IMR-90 (cell line): ENCODE data around the gene SMARCD1. TPM values are rescaled to one million over a fixed set of nuclear protein-coding genes. Genes with fewer than 3 reads are reported as not detected.
A peak's percentile ranks its signal among the peaks of the same experiment; 100 is the strongest.

Experiments used
- ATAC-seq: fragments of 200-7000 bp; cut with Tn5 transposase; 2 replicates; pipeline ENCODE4 v1.9.1; 2020; ENCODE audit warnings: low read depth, mild to moderate bottlenecking, moderate library complexity
- BruUV-seq: library from RNA; stranded (reverse); fragments of 400-500 nt; replicated peaks from 2 replicates; lab custom pipeline; 2021; lab: Mats Ljungman, UMichigan
- CTCF ChIA-PET: fragments of 300-600 bp; formaldehyde crosslinking; extraction: SDS; loops from one replicate; lab custom pipeline; 2021; ENCODE audit warnings: antibody characterized with exemption; lab: Yijun Ruan, JAX
- POLR2A ChIA-PET: fragments of 300-600 bp; sonication (Branson Sonifier 250); formaldehyde crosslinking; loops from one replicate; lab custom pipeline; 2022; ENCODE audit warnings: antibody characterized with exemption; ENCODE audit not compliant: unreplicated experiment; lab: Charles Lee
- DNase-seq: peaks from one replicate; pipeline ENCODE4 v3.0.0; 2013
- H2AFZ ChIP-seq: replicated peaks from 2 replicates; pipeline ENCODE3; 2013; ENCODE audit warnings: low read length, mild to moderate bottlenecking; ENCODE audit not compliant: poor library complexity
- H2AK5ac ChIP-seq: 2 replicates; pipeline ENCODE4 v1.6.1; 2013; ENCODE audit warnings: low read depth, low read length, inconsistent platforms
- H2AK9ac ChIP-seq: replicated peaks from 2 replicates; pipeline ENCODE3; 2013; ENCODE audit warnings: mild to moderate bottlenecking, low read depth, low read length, moderate library complexity; ENCODE audit not compliant: poor library complexity
- H2BK120ac ChIP-seq: 2 replicates; pipeline ENCODE4 v1.6.1; 2013; ENCODE audit warnings: low read depth, low read length, inconsistent platforms
- H2BK15ac ChIP-seq: 3 replicates; pipeline ENCODE4 v1.6.1; 2013; ENCODE audit warnings: low read depth, low read length, inconsistent platforms
- H2BK20ac ChIP-seq: 2 replicates; pipeline ENCODE4 v1.6.1; 2013; ENCODE audit warnings: low read depth, mild to moderate bottlenecking, inconsistent platforms, low read length, moderate library complexity
- H2BK5ac ChIP-seq: 2 replicates; pipeline ENCODE4 v1.6.1; 2013; ENCODE audit warnings: mild to moderate bottlenecking, low read depth, low read length, inconsistent platforms; ENCODE audit not compliant: poor library complexity, severe bottlenecking
- H3K14ac ChIP-seq: replicated peaks from 2 replicates; pipeline ENCODE4 v1.6.1; 2013; ENCODE audit warnings: low read depth, low read length, inconsistent platforms
- H3K18ac ChIP-seq: 2 replicates; pipeline ENCODE4 v1.6.1; 2013; ENCODE audit warnings: low read depth, low read length, control low read depth
- H3K23ac ChIP-seq: 2 replicates; pipeline ENCODE4 v1.6.1; 2013; ENCODE audit warnings: low read depth, low read length, inconsistent platforms
- H3K27ac ChIP-seq: 2 replicates; pipeline ENCODE4 v1.5.1; 2013; ENCODE audit warnings: mild to moderate bottlenecking, control low read depth, low read length; ENCODE audit not compliant: insufficient read depth
- H3K27me3 ChIP-seq: 2 replicates; pipeline ENCODE4 v1.6.1; 2013; ENCODE audit warnings: low read length; ENCODE audit not compliant: control insufficient read depth, insufficient read depth
- H3K36me3 ChIP-seq: 2 replicates; pipeline ENCODE4 v1.6.1; 2013; ENCODE audit warnings: low read length, mixed read lengths; ENCODE audit not compliant: control insufficient read depth, insufficient read depth
- H3K4ac ChIP-seq: 2 replicates; pipeline ENCODE4 v1.6.1; 2013; ENCODE audit warnings: low read depth, low read length, inconsistent platforms
- H3K4me1 ChIP-seq: 2 replicates; pipeline ENCODE4 v1.6.1; 2013; ENCODE audit warnings: low read length, mixed read lengths; ENCODE audit not compliant: control insufficient read depth, insufficient read depth
- H3K4me2 ChIP-seq: 2 replicates; pipeline ENCODE4 v1.6.1; 2013; ENCODE audit warnings: low read depth, mild to moderate bottlenecking, control low read depth, low read length, moderate library complexity
- H3K4me3 ChIP-seq: 2 replicates; pipeline ENCODE4 v1.5.1; 2013; ENCODE audit warnings: low read depth, mild to moderate bottlenecking, control low read depth, low read length, moderate library complexity; ENCODE audit not compliant: insufficient read depth
- H3K56ac ChIP-seq: 2 replicates; pipeline ENCODE4 v1.6.1; 2013; ENCODE audit warnings: low read length, inconsistent platforms; ENCODE audit not compliant: insufficient read depth; ENCODE audit errors: extremely low read depth
- H3K79me1 ChIP-seq, 2 experiments: 2 replicates each; pipeline ENCODE4 v1.6.1; 2013; ENCODE audit warnings: low read length in 2 of 2, inconsistent platforms in 1 of 2, low read depth in 1 of 2
- H3K9ac ChIP-seq: 2 replicates; pipeline ENCODE4 v1.6.1; 2013; ENCODE audit warnings: low read depth, low read length, control low read depth
- H3K9me1 ChIP-seq: 2 replicates; pipeline ENCODE4 v1.6.1; 2013; ENCODE audit warnings: low read length, inconsistent platforms; ENCODE audit not compliant: insufficient read depth
- H3K9me3 ChIP-seq: 2 replicates; pipeline ENCODE4 v1.6.1; 2013; ENCODE audit warnings: low read length; ENCODE audit not compliant: control insufficient read depth, insufficient read depth
- H4K20me1 ChIP-seq: 2 replicates; pipeline ENCODE4 v1.6.1; 2013; ENCODE audit warnings: low read length, inconsistent platforms; ENCODE audit not compliant: insufficient read depth
- H4K5ac ChIP-seq: 2 replicates; pipeline ENCODE4 v1.6.1; 2013; ENCODE audit warnings: mild to moderate bottlenecking, low read depth, low read length, control low read depth
- H4K8ac ChIP-seq, 2 experiments: 2 replicates each; pipeline ENCODE4 v1.6.1; 2013; ENCODE audit warnings: low read depth in 2 of 2, low read length in 2 of 2, control low read depth in 1 of 2, inconsistent platforms in 1 of 2
- H4K91ac ChIP-seq: 2 replicates; pipeline ENCODE4 v1.6.1; 2013; ENCODE audit warnings: low read depth, low read length, inconsistent platforms; ENCODE audit not compliant: insufficient read depth
- BHLHE40 ChIP-seq: fragments of 150-350 bp; IDR thresholded peaks from 2 replicates; pipeline ENCODE4 v1.6.1; 2016; ENCODE audit warnings: mild to moderate bottlenecking, low read depth, low read length
- CHD1 ChIP-seq: IDR thresholded peaks from 2 replicates; pipeline ENCODE4 v1.6.1; 2012; ENCODE audit warnings: low read depth, low read length, improper control_type of control experiment
- CTCF ChIP-seq: conservative IDR thresholded peaks from 2 replicates; pipeline ENCODE4 v1.5.1; 2012; ENCODE audit warnings: mild to moderate bottlenecking, low read depth, low read length, improper control_type of control experiment
- ELK1 ChIP-seq: fragments of 150-350 bp; IDR thresholded peaks from 2 replicates; pipeline ENCODE4 v1.6.1; 2016; ENCODE audit warnings: low read depth, mild to moderate bottlenecking, low read length, moderate library complexity, borderline replicate concordance
- MAZ ChIP-seq: IDR thresholded peaks from 2 replicates; pipeline ENCODE4 v1.6.1; 2012; ENCODE audit warnings: low read depth, mild to moderate bottlenecking, low read length, improper control_type of control experiment, moderate library complexity, borderline replicate concordance
- MXI1 ChIP-seq: IDR thresholded peaks from 2 replicates; pipeline ENCODE4 v1.6.1; 2012; ENCODE audit warnings: low read depth, mild to moderate bottlenecking, low read length, moderate library complexity, borderline replicate concordance
- POLR2A ChIP-seq: IDR thresholded peaks from 2 replicates; pipeline ENCODE4 v1.6.1; 2012; ENCODE audit warnings: mild to moderate bottlenecking, low read depth, low read length
- RAD21 ChIP-seq: IDR thresholded peaks from 2 replicates; pipeline ENCODE4 v1.6.1; 2012; ENCODE audit warnings: low read length, improper control_type of control experiment
- RFX5 ChIP-seq: IDR thresholded peaks from 2 replicates; pipeline ENCODE4 v1.8.0; 2012; ENCODE audit warnings: low read depth, mild to moderate bottlenecking, low read length, moderate library complexity
- SMC3 ChIP-seq: fragments of 150-350 bp; IDR thresholded peaks from 2 replicates; pipeline ENCODE4 v1.6.1; 2016; ENCODE audit warnings: low read depth, mild to moderate bottlenecking, antibody characterized with exemption, low read length, moderate library complexity
- USF2 ChIP-seq: fragments of 150-350 bp; IDR thresholded peaks from 2 replicates; pipeline ENCODE4 v1.6.1; 2017; ENCODE audit warnings: mild to moderate bottlenecking, antibody characterized with exemption, low read length, low read depth
- WGBS, 2 experiments: methylation state at CpG; one replicate each; pipeline versions ENCODE4 v1.1.5 to v1.1.7; 2013; ENCODE audit warnings: missing lambda C conversion rate in 2 of 2; ENCODE audit not compliant: insufficient read length in 1 of 2; ENCODE audit errors: extremely low coverage in 2 of 2; 5-methylcytosine and 5-hydroxymethylcytosine counted together
- dilution Hi-C: fragments of 300-500 bp; cut with HindIII; formaldehyde crosslinking; loops from one replicate; pipeline ENCODE4 v1.14.3; 2018; ENCODE audit warnings: low sequenced_read_pairs; ENCODE audit not compliant: unreplicated experiment
- in situ Hi-C: fragments of 300-500 bp; cut with MboI; formaldehyde crosslinking; loops from 3 replicates; pipeline ENCODE4 v1.14.3; 2019; ENCODE audit warnings: low sequenced_read_pairs, inconsistent platforms, mixed read lengths
- intact Hi-C: fragments of 100-400 bp; cut with micrococcal nuclease; formaldehyde crosslinking; loops from 2 replicates; pipeline ENCODE4 v1.10.0; 2022
- polyA plus RNA-seq, 3 experiments: library from polyadenylated mRNA; depleted of rRNA; stranded (reverse); fragments of >200 nt; gene quantifications; 2 replicates each; pipeline ENCODE4 v1.2.3, GENCODE V29; 2012; ENCODE audit warnings: low replicate concordance in 1 of 3
- total RNA-seq: library from RNA; depleted of rRNA; stranded (reverse); fragments of >200 nt; gene quantifications from 2 replicates; pipeline ENCODE4 v1.2.3, GENCODE V29; 2012

SMARCD1 gene
- total and polyA plus RNA-seq, 2 of the 4 experiments (the other 2 are of a cell fraction): 28.1 to 47.9 TPM

- no peak for TF ChIP-seq RFX5
Observed at GRCh38 chr12:50055831-50056638, 29.1 kb upstream of the SMARCD1 start (continued).

- H3K23ac ChIP-seq: peak overlapping the region; percentile 60
- intact Hi-C loops (loop anchor here (1.0 to 2.0 kb wide), 4 partner anchors 82 to 280 kb away; no protein-coding TSS in a partner anchor), dilution Hi-C loops (no loop called here), in situ Hi-C loops (loop anchor here (5.0 kb wide), 1 partner anchor 84 kb away; the partner anchor contains the start of gene AQP6)
- no peak overlapping the region for H4K8ac ChIP-seq
- H3K4me2 ChIP-seq: peak overlapping the region; percentile 100
- H3K14ac ChIP-seq: peak overlapping the region; percentile 10; the same call in 1 of the 2 replicates
- H3K4me1 ChIP-seq: peaks cover 7% of the 10 kb centered on the region
- H3K79me1 ChIP-seq: no peaks in the 10 kb centered on the region; a peak in 1 of 4 replicates
- no peak for ATAC-seq
- no TSS peak for BruUV-seq
- peak overlapping the region; percentile 85; the same call in 1 of the 2 replicates for H3K4me3 ChIP-seq
- no peak overlapping the region for H4K5ac ChIP-seq
- H2AK9ac ChIP-seq: no peak overlapping the region
- no peaks in the 10 kb centered on the region for H3K9me3 ChIP-seq
- no peaks in the 10 kb centered on the region for H3K9me1 ChIP-seq
- peaks cover 7% of the 10 kb centered on the region; the same call in 1 of the 2 replicates for H4K20me1 ChIP-seq
- H3K36me3 ChIP-seq: 0 out of 2 replicates have a peak, but pooled peaks cover 3% of the 10 kb centered on the region
- H3K27ac ChIP-seq: no peak overlapping the region
- no peak overlapping the region for H3K56ac ChIP-seq
- peak overlapping the region; percentile 90 for H2AFZ ChIP-seq
- ChIA-PET POLR2A (no interaction called here), CTCF (interaction anchor here (0.6 to 1.8 kb wide), 12 partner anchors 9 to 272 kb away, joined by 3 to 17 read pairs (median 4); no protein-coding TSS in a partner anchor)
- H4K91ac ChIP-seq: no peak overlapping the region
- 0 out of 2 replicates have a peak overlapping the region, but pooled peaks have one; percentile 22 for H3K4ac ChIP-seq
- H2BK15ac ChIP-seq: no peak overlapping the region
- H2BK20ac ChIP-seq: no peak overlapping the region
- no CpG with 5 or more reads among the region's 3 CpGs for WGBS, 2 experiments
- no peak overlapping the region; the same call in 1 of the 2 replicates for H2AK5ac ChIP-seq
- H3K18ac ChIP-seq: no peak overlapping the region
- no peak for DNase-seq
- H2BK5ac ChIP-seq: no peak overlapping the region
- no peak overlapping the region for H2BK120ac ChIP-seq
- H3K9ac ChIP-seq: peak overlapping the region; percentile 65
- H3K27me3 ChIP-seq: peaks cover 34% of the 10 kb centered on the region
- TF ChIP-seq RAD21 (no peak), SMC3 (no peak), USF2 (no peak), BHLHE40 (no peak), CTCF (no peak), ELK1 (no peak), RFX5 (no peak), CHD1 (no peak), MXI1 (no peak), POLR2A (no peak), MAZ (no peak)
Observed at GRCh38 chr12:50056639-50056976, 28.5 kb upstream of the SMARCD1 start.
